GM19025 (cell line): ENCODE data around the gene TANGO2.

ENCODE experiments used
- ATAC-seq: cut with Tn5 transposase; IDR thresholded peaks from one replicate; pipeline ENCODE4 v1.9.1; 2021; ENCODE audit warnings: mild to moderate bottlenecking, low read depth, moderate library complexity; ENCODE audit not compliant: unreplicated experiment

Gene TANGO2

GRCh38 chr22:20024650-20025397, 3.9 kb downstream of the TANGO2 start:
- no peak for ATAC-seq

GRCh38 chr22:20025401-20026203, 4.7 kb downstream of the TANGO2 start:
- no peak for ATAC-seq

- ATAC-seq = no peak
Measured at GRCh38 chr22:20026204-20026908, 5.4 kb downstream of the TANGO2 start.

- ATAC-seq = no peak
Measured at GRCh38 chr22:20026996-20027601, 6.2 kb downstream of the TANGO2 start.

- ATAC-seq = no peak
Measured at GRCh38 chr22:20027966-20028854, 7.3 kb downstream of the TANGO2 start.

- ATAC-seq = no peak
Measured at GRCh38 chr22:20028855-20029549, 8.1 kb downstream of the TANGO2 start.

GRCh38 chr22:20029550-20030225, 8.8 kb downstream of the TANGO2 start:
- no peak for ATAC-seq

GRCh38 chr22:20031732-20032406, 11.0 kb downstream of the TANGO2 start:
- no peak for ATAC-seq

- ATAC-seq = no peak
Measured at GRCh38 chr22:20032407-20032991, 11.6 kb downstream of the TANGO2 start.

- no peak for ATAC-seq
Measured at GRCh38 chr22:20033045-20033706, 12.3 kb downstream of the TANGO2 start.

GRCh38 chr22:20034143-20034542, 13.2 kb downstream of the TANGO2 start:
- no peak for ATAC-seq

- ATAC-seq = no peak
Measured at GRCh38 chr22:20035375-20036083, 14.6 kb downstream of the TANGO2 start.

GRCh38 chr22:20036084-20036482, 15.2 kb downstream of the TANGO2 start:
- ATAC-seq = no peak

- ATAC-seq = no peak
Measured at GRCh38 chr22:20036535-20037392, 15.9 kb downstream of the TANGO2 start.

- ATAC-seq = no peak
Measured at GRCh38 chr22:20037419-20037818, 16.5 kb downstream of the TANGO2 start.

- no peak for ATAC-seq
Measured at GRCh38 chr22:20038574-20038973, 17.7 kb downstream of the TANGO2 start.
